Medulla oblongata (tissue), 1 donor: ENCODE results near the gene AGAP1.

Experiments used
- DNase-seq: peaks from one replicate; pipeline ENCODE4 v3.0.0-alpha.2; 2015; ENCODE audit errors: extremely low spot score

The AGAP1 gene

GRCh38 chr2:235917506-235917905 lies 423.7 kb downstream of the AGAP1 start:
- no peak for DNase-seq

DNA sequence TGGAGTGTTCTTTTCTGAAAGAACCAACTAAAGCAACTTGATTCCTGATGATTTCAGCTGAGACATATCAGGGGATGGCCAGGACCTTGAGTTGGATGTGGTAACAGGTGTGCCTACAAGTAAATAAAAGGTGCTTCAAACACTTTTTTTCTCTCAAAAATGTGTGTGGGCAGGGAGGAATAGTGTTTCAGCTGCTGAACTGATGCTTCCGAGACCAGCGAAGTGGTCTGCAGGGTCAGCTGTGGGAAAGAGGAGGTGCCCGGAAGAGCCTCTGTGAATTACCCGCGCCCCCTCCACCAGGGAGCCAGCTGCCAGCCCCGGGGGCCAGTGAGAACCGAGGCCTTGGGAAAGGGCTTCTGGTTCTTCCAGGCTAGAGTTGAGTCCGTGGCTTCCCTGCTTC lies 425.0 kb downstream of the AGAP1 start:
- no peak for DNase-seq

DNA sequence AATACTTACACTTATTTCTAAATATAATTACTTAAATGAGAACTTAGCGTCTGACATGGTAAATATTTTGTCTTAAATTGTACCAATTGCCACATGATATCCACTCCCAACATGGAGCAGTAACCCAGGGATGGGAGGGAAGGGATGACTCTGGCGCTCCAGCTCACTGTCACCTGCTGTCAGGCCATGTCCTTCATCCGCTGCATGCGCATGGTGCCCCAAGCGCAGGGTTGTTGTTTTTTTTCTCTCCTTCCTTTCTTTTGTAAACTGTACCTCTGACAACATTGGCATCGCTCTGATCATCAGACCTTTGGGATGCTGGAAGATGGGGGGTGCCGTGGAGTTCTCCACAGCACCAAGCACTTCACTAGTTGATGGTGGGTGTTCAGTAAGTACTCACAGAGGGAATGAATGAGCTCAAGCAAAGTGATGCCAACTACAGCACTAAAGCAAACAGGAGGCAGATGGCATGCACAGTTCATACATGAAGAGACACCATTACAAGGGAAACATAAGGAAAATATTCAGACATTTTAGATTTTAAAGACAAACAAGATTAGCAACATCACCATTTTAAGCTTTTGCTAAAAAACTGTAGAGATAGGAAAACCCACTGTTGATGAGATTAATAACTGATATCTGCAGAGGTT lies 426.5 kb downstream of the AGAP1 start:
- DNase-seq = no peak

- DNase-seq = no peak
These were observed 427.8 kb downstream of the AGAP1 start for GRCh38 chr2:235921508-235922191.

DNA sequence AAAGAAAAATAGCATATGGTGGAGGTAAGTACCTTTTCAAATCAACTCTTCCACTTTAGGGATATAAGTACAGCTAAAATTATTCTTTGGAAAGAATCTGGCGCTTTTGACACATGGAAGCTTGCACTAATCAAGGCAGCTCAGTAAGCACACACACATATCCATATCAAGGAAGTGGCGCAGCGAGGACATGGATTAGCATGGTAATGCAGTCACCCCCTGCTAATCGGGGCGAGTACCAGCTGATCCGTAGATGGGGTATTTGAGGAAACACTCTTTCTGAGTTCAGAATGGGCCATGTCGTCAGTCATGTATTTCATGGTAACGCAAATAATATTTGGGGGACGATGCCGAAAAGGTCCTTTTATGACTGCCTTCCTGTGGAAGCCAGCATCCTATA lies 429.0 kb downstream of the AGAP1 start:
- no peak for DNase-seq

- DNase-seq = no peak
These were observed 430.2 kb downstream of the AGAP1 start for GRCh38 chr2:235923859-235924674.

DNA sequence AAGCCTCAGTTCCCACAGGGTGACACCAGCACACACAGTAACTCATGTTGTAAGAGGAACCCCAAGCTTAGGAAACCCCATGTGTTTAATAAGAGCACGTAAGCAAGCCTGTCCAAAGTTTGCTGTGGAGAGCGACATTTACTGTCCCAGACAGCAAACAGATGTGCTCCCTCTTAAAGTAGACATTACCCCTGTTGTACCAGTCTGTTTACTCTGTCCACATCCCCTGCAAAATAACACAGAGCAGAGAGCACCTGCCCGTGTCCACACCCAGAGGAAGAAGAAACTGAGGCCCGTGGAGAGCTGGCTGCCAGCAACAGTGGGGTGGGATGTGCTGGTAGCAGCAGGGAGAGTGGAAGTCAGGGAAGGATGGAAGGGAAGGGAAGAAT lies 430.8 kb downstream of the AGAP1 start:
- no peak for DNase-seq

GRCh38 chr2:235925250-235925919 lies 431.5 kb downstream of the AGAP1 start:
- DNase-seq = no peak

GRCh38 chr2:235926229-235926628 lies 432.4 kb downstream of the AGAP1 start:
- DNase-seq = no peak

DNA sequence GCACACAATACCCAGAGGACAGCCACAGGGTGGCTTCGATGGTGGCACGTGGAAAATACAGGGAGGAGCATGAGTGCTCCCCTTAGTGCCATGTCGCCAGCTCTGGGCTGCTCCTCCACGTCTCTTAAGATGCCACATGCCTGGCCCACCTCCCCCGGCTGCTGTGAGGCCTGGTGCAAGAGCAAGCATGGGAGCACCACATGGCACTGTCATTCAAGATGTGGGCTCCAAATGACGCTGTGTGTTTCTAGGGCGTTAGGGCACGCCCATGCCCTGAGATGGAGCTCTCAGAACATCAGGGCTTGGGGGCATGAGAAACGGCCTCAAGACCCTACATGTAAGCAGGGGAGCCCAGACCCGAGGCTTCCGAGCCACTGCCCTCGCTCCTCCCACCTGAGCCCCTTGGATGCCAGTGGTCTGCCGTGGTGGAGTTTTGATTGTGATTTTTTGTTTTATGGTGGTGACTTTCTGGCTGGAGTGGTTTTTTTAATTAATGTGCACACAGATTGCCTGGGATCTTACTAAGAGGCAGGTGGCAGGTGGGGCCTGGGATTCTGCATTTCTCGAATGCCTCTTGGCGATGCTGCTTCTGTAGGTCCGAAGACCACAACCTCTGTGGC lies 435.0 kb downstream of the AGAP1 start:
- no peak for DNase-seq

- DNase-seq = no peak
These were observed 436.9 kb downstream of the AGAP1 start for GRCh38 chr2:235930701-235931100.

GRCh38 chr2:235931676-235932075 lies 437.8 kb downstream of the AGAP1 start:
- DNase-seq = no peak

DNA sequence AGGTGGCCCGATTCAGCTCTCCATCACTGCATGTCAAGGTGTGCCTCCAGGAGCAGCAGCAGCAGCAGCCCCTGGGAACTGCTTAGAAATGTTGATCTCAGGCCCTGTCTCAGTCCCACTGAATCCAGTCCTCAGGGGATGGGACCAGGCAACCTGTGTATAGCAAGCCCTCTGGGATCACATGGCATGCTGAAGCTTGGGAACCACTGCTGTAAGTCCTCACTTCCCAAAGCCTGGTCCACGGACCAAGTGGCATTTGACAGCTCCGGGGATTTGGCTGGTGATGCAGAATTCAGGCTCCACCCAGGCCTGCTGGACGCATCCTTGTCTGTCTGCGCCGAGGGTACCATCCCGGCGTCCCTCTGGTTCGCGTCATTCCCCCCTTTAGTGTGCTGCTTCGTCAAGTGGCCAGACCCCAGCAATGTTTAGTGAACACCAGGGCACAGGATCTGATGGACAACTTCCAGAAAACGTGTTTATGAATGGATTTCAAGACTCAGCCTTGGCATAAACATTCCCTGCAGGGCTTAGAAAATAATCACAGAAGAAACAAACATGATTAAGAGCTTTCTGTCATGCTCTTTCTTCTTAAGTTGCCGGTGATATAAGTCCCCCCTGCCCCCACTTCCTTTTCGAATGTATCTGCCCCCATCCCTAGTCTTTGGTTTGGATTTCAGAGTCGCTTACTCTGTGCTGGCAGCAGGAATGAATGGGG lies 440.4 kb downstream of the AGAP1 start:
- no peak for DNase-seq

GRCh38 chr2:235934774-235935484 lies 441.1 kb downstream of the AGAP1 start:
- no peak for DNase-seq

DNA sequence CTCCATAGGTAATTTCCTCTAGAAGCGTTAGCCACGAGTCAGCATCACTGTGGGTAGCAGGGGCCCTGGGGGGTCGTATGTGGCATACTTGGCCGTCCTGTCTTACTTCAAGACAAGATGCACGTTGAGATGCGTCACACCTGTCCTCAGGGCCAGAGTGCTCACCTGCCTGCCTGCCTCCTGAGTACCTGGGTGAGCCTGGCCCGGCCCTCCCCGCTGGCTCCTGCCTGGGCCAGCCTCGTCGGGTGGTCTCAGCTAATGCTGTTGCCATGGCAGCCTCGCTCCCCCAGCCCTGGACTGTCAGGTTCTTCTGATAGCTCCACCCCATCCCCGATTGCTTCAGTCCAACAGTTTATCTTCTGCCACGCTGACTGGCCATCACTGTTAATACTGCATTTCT lies 441.9 kb downstream of the AGAP1 start:
- DNase-seq = no peak

DNA sequence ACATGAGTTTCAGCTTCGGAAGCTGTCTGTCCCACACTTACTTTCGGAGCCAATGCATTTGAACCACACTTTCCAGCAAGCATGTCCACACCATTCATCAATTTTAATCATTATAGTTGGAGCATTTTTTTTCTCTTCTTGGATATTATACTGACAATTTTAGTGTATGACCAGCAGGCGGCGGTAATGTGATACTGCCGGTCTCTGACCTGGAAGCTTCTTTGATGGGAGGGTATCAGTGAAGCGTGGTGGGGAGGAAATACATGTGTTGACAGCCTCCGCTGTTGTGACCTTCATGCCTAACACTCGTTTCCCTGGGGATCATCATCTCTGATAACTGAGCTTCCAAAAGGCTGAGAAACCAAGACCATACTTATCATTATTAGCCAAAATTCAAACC lies 442.6 kb downstream of the AGAP1 start:
- DNase-seq = no peak

GRCh38 chr2:235937087-235937486 lies 443.2 kb downstream of the AGAP1 start:
- DNase-seq = no peak

GRCh38 chr2:235937526-235937925 lies 443.7 kb downstream of the AGAP1 start:
- no peak for DNase-seq

GRCh38 chr2:235937936-235938335 lies 444.1 kb downstream of the AGAP1 start:
- DNase-seq = no peak

- DNase-seq = no peak
These were observed 444.8 kb downstream of the AGAP1 start for GRCh38 chr2:235938611-235939010.

GRCh38 chr2:235939471-235939870 lies 445.6 kb downstream of the AGAP1 start:
- no peak for DNase-seq
